Lower lobe of right lung (tissue), 2 donors: ENCODE measurements around the gene POLA2. TPM values are rescaled to one million over a fixed set of nuclear protein-coding genes. Genes with fewer than 3 reads are reported as not detected.

ENCODE experiments used
- ATAC-seq, 2 donors: fragments of 200-7000 bp; cut with Tn5 transposase; one replicate each; pipeline ENCODE4 v1.9.1; 2020 to 2022; ENCODE audit warnings: mild to moderate bottlenecking in 2 of 2, moderate library complexity in 2 of 2
- DNase-seq: peaks from one replicate; pipeline ENCODE4 v3.0.0-alpha.2; 2020
- H3K27ac ChIP-seq: fragments of 200-600 bp; one replicate; pipeline ENCODE4 v1.8.0; 2022
- H3K27me3 ChIP-seq: fragments of 200-600 bp; one replicate; pipeline ENCODE4 v1.8.0; 2022; ENCODE audit warnings: low read depth
- H3K36me3 ChIP-seq: fragments of 200-600 bp; one replicate; pipeline ENCODE4 v1.8.0; 2022; ENCODE audit warnings: mild to moderate bottlenecking
- H3K4me1 ChIP-seq: fragments of 200-600 bp; one replicate; pipeline ENCODE4 v1.8.0; 2022
- H3K4me3 ChIP-seq: fragments of 200-600 bp; one replicate; pipeline ENCODE4 v1.8.0; 2022; ENCODE audit warnings: mild to moderate bottlenecking
- H3K9me3 ChIP-seq: fragments of 200-600 bp; one replicate; pipeline ENCODE4 v1.8.0; 2022
- intact Hi-C: fragments of 100-400 bp; cut with DNase I; formaldehyde crosslinking; loops from one replicate; pipeline ENCODE4 v1.11.0; 2022
- total RNA-seq: library from RNA; stranded (reverse); fragmentation: NEBNext Ultra II Directional; extraction: Animal tissue kit (Norgen Biotek cat#: 25700); gene quantifications from one replicate; pipeline ENCODE4 v1.2.1, GENCODE V29; 2021
- TF ChIP-seq, protein P1 (sequence below): fragments of 200-600 bp; IDR thresholded peaks from one replicate; pipeline ENCODE4 v1.8.0; 2022; ENCODE audit warnings: antibody characterized with exemption, mild to moderate bottlenecking
- donor health status: DM: no; HTN: yes; CAD: no; lungs with severe emphysema.

POLA2 gene
- total RNA-seq, 1 donor from 2014 or later, result 8.7 TPM

GRCh38 chr11:65279741-65280440, 18.1 kb downstream of the POLA2 start:
- Histone ChIP-seq H3K27me3 (no peaks in the 10 kb centered on the region), H3K4me3 (no peak overlapping the region), H3K27ac (peak overlapping the region; percentile 32), H3K9me3 (no peaks in the 10 kb centered on the region), H3K36me3 (peaks cover 48% of the 10 kb centered on the region), H3K4me1 (peaks cover 31% of the 10 kb centered on the region)
- DNase-seq (no peak), ATAC-seq (peak in 1 of 2 donors; percentile 46)
- TF ChIP-seq, protein P1, sequence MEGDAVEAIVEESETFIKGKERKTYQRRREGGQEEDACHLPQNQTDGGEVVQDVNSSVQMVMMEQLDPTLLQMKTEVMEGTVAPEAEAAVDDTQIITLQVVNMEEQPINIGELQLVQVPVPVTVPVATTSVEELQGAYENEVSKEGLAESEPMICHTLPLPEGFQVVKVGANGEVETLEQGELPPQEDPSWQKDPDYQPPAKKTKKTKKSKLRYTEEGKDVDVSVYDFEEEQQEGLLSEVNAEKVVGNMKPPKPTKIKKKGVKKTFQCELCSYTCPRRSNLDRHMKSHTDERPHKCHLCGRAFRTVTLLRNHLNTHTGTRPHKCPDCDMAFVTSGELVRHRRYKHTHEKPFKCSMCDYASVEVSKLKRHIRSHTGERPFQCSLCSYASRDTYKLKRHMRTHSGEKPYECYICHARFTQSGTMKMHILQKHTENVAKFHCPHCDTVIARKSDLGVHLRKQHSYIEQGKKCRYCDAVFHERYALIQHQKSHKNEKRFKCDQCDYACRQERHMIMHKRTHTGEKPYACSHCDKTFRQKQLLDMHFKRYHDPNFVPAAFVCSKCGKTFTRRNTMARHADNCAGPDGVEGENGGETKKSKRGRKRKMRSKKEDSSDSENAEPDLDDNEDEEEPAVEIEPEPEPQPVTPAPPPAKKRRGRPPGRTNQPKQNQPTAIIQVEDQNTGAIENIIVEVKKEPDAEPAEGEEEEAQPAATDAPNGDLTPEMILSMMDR, result no peak
- intact Hi-C loops, result loop anchor here (5.0 kb wide), 1 partner anchor 37 kb away; no protein-coding TSS in a partner anchor

DNA sequence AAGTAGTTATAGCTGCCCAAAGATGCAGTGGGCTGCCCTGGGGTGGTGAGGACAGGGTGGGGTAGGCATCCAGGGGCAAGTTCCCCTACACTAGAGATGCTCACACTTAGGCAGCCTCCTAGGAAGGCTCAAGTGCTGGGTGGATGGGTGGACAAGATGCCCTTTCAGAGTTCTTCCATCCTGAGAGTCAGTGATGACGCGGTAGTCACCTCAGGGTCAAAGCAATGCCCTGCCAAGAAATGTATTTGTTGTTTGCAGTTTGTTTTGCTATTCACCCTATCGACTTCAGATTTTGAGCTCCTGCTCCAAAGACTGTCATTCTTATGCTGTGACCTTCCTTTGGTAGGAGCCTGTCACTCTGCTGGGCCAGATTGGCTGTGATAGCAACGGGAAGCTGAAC, 18.9 kb downstream of the POLA2 start:
- TF ChIP-seq, protein P1, result no peak
- H3K36me3 ChIP-seq, result peaks cover 49% of the 10 kb centered on the region
- no peak for DNase-seq

GRCh38 chr11:65286686-65287085, 24.9 kb downstream of the POLA2 start:
- Histone ChIP-seq H3K27me3 (no peaks in the 10 kb centered on the region), H3K9me3 (no peaks in the 10 kb centered on the region), H3K4me1 (peaks cover 21% of the 10 kb centered on the region), H3K36me3 (peaks cover 63% of the 10 kb centered on the region), H3K27ac (no peak overlapping the region), H3K4me3 (no peak overlapping the region)
- ATAC-seq (no peak), DNase-seq (no peak)
- intact Hi-C loops, result no loop called here
- TF ChIP-seq, protein P1, result no peak

More for the DNA sequence above, 18.9 kb downstream of the POLA2 start:
- ATAC-seq, result no peak
- Histone ChIP-seq H3K4me3 (no peak overlapping the region), H3K9me3 (no peaks in the 10 kb centered on the region), H3K4me1 (peaks cover 23% of the 10 kb centered on the region), H3K27me3 (no peaks in the 10 kb centered on the region), H3K27ac (peak overlapping the region; percentile 32)
- intact Hi-C loops, result no loop called here

- Histone ChIP-seq H3K36me3 (peaks cover 54% of the 10 kb centered on the region), H3K4me1 (peaks cover 30% of the 10 kb centered on the region), H3K27me3 (no peaks in the 10 kb centered on the region), H3K9me3 (no peaks in the 10 kb centered on the region), H3K4me3 (no peak overlapping the region), H3K27ac (no peak overlapping the region)
- intact Hi-C loops, result no loop called here
- no peak for ATAC-seq
- TF ChIP-seq, protein P1, result no peak
- no peak for DNase-seq
Measured at GRCh38 chr11:65287601-65288000, 25.8 kb downstream of the POLA2 start.

GRCh38 chr11:65288706-65289536, 27.2 kb downstream of the POLA2 start:
- Histone ChIP-seq H3K27me3 (no peaks in the 10 kb centered on the region), H3K9me3 (no peaks in the 10 kb centered on the region), H3K36me3 (peaks cover 41% of the 10 kb centered on the region), H3K4me3 (no peak overlapping the region), H3K4me1 (peaks cover 40% of the 10 kb centered on the region), H3K27ac (peak overlapping the region; percentile 90)
- ATAC-seq, result no peak
- intact Hi-C loops, result no loop called here
- no peak for DNase-seq
- TF ChIP-seq, protein P1, result no peak
